HG03439 (cell line): Measurements from ENCODE around the gene GSTM1.
"Not testable (repeated sequence)": the region's sequence is repeated elsewhere in the genome, so short reads cannot be mapped to it uniquely, and the experiment has no call there.

Experiments
- ATAC-seq: cut with Tn5 transposase; IDR thresholded peaks from one replicate; pipeline ENCODE4 v1.9.1; 2021; ENCODE audit warnings: mild to moderate bottlenecking, moderate library complexity; ENCODE audit not compliant: unreplicated experiment

Gene GSTM1

DNA sequence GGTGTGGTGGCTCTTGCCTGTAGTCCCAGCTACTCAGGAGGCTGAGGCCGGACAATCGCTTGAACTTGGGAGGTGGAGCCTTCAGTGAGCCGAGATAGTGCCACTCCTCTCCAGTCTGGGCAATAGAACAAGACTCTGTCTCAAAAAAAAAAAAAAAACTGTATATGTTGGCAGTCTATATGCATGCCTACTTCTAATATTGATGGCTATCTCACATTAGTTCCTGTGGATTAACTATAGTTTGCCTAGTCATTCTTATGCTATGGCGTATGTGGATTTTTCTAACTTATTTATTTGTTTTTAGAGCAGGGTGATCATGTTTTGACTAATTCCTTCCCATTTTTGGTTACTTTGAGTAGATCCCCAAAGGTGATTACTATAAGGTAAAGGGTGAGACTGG is 9.4 kb downstream of the GSTM1 start:
- no peak for ATAC-seq

DNA sequence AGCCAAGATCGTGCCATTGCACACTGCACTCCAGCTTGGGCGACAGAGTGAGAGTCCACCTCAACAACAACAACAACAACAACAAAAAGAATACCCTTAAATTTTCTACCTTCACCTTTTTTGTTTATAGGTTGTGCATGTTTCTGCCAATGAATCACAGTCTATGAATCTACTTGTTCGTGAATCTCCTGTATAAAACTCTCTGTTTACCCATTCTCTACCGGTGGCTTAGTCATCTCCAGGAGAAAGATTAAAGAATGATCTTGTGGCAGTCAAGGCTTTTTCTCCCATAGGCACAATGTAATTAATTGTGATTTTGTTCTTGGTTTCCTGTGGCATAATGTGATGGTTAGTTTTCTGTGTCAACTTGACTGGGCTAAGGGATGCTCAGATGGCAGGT is 10.2 kb downstream of the GSTM1 start:
- ATAC-seq: not testable (repeated sequence)

DNA sequence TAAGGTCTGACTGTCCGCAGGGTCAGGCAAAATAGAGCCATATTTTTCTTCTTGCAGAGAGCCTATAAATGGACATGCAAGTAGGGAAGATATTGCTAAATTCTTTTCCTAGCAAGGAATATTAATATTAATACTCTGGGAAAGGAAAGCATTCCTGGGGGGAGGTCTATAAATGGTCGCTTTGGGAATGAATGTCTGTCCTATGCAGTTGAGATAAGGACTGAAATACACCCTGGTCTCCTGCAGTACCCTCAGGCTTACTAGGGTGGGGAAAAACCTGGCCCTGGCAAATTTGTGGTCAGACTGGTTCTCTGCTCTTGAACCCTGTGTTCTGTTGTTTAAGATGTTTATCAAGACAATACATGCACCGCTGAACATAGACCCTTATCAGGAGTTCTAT is 15.3 kb downstream of the GSTM1 start:
- not testable (repeated sequence) for ATAC-seq

DNA sequence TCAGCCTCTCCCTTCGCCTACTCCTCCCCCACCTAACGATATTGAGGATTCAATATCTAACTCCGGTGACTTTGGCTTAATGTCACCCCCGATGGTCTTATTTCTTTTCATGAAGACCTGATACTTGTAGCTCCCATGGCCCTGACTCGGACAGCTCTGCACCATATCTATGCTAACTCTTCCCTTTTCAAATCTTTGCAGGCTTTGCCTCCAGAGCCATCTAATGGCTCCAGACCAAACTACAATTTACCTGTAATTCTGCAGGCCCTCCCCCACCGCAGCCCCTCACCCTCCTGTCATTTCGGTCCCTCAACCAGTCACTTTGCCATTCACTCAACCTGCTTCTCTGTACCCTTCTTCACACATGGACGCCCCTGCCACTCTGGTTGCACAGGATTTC is 16.6 kb downstream of the GSTM1 start:
- no peak for ATAC-seq

DNA sequence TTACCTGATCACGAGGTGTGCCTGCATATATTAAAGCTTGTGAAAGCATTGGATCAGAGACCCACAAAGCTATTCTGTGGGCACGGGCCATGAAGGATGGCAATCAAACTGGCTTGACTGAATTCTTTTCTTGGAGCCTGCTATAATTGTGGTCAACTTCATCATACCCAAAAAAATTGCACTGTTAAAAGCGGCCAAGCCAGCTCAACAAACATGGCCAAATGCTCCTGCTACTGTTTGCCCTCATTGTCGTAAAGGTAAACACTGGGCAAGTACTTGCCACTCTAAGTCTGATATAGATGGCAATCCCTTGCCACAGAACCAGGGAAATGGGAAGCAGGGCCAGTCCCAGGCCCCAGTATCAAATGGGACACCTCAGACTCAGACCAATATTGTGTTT is 17.8 kb downstream of the GSTM1 start:
- no peak for ATAC-seq

DNA sequence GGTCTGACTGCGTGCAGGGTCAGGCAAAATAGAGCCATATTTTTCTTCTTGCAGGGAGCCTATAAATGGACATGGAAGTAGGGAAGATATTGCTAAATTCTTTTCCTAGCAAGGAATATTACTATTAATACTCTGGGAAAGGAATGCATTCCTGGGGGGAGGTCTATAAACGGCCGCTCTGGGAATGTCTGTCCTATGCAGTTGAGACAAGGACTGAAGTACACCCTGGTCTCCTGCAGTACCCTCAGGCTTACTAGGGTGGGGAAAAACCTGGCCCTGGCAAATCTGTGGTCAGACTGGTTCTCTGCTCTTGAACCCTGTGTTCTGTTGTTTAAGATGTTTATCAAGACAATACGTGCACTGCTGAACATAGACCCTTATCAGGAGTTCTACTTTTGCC is 21.3 kb downstream of the GSTM1 start:
- ATAC-seq: not testable (repeated sequence)

DNA sequence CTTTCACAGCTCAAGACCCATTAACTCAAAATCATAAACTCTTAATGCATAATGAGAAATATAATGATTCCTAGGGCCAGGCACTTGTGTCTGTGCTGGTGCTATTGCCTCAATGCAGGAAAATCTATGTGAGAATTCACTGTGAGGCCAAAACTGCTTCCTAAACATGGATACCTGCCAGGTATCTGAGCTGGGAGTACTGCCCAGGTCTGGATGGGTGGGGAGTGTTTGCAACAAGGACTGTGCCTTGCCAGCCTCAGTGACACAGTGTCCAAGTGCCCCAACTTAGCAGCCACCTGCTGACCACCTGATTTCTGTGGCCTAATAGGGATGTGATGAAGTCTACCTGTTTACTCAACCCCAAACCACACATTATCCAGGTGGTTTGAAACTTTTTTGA is 22.2 kb downstream of the GSTM1 start:
- ATAC-seq: not testable (repeated sequence)

DNA sequence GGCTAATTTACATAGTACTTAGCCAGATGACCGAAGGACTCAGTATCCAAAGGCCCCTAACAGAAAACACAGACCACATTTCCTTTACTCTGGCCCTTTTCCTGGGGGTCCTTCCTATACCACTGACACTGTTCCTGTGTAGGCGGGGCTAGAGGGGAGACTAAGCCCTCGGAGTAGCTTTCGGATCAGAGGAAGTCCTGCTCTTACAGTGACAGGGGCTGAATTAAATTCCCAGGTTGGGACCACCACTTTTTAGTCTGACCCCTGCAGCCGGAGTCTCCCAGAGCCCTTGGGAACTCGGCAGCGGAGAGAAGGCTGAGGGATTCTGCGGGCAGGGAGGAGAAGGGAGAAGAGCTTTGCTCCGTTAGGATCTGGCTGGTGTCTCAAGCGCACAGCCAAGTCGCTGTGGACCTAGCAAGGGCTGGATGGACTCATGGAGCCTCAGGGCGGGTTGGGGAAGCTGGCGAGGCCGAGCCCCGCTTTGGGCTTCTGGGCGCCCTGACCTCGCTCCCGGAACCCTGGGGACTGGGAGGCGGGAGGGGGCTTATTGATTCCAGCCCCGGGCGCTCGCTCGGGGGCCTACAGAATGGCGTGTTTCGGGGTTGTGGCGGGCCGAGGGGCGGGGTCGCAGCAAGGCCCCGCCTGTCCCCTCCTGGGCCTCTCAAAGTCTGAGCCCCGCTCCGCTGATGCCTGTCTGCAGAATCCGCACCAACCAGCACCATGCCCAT is 24.1 kb downstream of the GSTM1 start, which contains the start of gene GSTM5:
GSTM5 (plus strand) TSS at position 659 of the 728 bp plus-strand sequence; CDS start at position 721, 62 bp downstream.
- not testable (repeated sequence) for ATAC-seq

DNA sequence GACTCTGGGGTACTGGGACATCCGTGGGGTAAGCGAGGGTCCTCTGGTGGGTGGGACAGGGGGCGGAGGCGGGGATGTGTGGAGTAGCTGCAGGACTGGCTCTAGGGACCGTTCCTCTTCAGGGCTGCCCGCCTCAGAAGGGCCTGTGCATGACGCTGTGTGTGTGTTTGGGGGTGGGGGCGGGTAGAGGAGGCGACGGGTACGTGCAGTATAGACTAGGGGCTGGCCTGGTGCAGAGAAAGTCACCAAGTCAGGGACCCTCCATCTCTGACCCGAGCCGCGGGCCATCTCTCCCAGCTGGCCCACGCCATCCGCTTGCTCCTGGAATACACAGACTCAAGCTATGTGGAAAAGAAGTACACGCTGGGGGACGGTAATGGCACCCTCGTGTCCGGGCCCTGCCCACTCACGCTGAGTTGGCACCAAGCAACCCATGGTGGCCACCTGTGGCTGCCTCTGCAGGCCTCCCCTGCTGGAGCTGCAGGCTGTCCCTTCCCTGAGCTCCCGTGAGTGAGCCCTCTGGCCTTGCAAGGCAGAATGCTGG is 24.8 kb downstream of the GSTM1 start:
- no peak for ATAC-seq

DNA sequence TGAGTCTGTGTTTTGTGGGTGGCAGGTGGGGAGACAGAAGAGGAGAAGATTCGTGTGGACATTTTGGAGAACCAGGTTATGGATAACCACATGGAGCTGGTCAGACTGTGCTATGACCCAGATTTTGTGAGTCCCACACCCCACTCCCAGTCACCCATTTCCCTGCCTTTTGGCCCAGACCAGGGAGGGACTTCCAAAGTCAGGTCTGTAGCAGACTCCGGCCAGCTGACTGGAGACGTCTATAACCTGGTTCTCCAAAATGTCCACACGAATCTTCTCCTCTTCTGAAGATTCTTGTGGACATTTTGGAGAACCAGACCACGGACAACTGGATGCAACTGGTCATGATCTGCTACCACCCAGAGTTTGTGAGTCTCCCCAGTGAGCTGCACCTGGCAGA is 26.0 kb downstream of the GSTM1 start:
- no peak for ATAC-seq

DNA sequence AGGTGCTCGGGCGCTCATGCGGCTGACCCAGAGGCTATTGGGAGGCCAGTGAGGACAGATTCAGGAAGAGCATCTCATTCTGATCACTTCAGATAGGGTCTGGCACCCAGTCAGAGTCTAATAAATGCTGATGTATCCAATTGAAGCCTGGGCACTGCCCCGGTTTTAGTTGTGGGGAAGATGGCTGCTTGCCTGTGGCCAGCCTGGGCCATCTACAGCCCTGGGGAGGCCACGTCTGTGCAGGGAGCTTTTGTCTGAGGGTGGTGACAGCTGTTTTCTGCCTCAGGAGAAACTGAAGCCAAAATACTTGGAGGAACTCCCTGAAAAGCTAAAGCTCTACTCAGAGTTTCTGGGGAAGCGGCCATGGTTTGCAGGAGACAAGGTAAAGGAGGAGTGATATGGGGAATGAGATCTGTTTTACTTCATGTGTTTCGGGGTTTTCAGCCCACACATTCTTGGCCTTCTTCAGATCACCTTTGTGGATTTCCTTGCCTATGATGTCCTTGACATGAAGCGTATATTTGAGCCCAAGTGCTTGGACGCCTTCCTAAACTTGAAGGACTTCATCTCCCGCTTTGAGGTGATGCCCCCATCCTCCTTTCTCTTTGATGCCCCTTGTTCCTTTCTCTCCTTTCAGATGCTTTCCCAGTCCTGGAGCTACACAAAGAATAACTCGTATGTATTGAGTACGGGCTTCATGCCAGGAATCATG is 27.2 kb downstream of the GSTM1 start:
- ATAC-seq: no peak

DNA sequence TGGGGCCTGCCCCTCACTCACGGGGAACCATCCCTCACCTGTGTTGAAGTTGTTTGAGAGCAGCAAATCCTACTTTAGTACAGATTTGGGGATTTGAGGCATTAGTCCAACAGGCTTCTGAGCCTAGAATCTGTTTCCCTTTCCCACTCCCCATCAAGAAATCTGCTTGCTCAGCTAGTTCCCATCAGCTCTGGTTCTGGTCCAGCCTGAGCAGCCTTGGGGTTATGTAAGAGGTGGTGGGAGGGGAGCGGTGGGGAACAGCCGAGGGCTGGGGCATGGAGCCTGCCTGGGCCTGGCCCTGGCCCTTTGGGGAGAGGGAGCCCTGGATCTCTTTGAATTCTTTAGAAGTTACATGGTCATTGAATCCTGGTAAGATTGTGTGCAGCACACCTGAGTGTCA is 28.5 kb downstream of the GSTM1 start:
- ATAC-seq: no peak

DNA sequence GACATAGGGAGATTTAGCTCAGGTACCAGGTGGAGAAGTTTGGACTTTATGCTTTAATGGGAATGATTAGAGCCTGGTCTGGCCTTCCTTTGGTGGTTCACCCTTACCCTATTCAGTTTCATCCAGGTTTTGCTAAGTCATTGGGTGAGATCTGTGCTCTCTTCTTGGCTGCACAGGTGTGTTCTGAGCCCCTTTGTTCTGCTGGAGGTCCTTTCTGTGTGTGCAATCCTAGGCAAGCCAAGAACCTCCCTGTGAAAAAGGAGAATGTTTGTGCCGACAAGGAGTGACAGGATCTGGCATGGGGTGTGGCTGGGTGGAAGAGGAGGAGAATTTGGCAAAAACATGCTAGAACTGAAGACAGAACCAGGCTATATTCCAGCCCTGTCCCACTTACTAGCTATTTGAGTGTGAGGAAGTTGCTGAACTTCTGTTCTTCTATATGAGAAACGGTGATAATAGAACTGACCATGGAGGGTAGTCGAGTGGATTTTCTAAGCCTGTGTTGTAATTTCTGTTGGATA is 29.0 kb downstream of the GSTM1 start:
- no peak for ATAC-seq

DNA sequence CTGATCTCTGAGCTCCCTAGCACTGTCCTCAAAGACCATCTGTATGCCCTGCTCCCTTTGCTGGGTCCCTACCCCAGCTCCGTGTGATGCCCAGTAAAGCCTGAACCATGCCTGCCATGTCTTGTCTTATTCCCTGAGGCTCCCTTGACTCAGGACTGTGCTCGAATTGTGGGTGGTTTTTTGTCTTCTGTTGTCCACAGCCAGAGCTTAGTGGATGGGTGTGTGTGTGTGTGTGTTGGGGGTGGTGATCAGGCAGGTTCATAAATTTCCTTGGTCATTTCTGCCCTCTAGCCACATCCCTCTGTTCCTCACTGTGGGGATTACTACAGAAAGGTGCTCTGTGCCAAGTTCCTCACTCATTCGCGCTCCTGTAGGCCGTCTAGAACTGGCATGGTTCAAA is 30.1 kb downstream of the GSTM1 start:
- ATAC-seq: no peak

DNA sequence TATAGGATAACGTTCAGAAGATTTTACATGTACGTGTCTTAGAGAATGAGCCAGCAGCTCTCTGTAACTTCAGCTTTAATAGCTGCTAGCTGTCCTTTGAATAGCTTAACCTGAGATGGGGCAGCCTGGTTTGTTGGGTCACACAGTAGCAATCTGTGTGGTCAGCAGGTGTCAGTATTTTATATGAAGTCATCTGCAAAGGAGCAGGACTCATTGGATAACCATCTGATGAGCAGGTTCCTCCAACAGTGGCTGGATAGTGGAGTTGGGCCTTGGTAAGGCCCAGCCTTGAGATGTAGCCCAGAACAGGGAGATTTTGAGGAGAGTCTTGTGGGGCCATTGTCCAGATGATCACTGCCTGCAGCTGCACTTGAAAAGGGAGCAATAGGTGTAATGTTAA is 30.9 kb downstream of the GSTM1 start:
- no peak for ATAC-seq

DNA sequence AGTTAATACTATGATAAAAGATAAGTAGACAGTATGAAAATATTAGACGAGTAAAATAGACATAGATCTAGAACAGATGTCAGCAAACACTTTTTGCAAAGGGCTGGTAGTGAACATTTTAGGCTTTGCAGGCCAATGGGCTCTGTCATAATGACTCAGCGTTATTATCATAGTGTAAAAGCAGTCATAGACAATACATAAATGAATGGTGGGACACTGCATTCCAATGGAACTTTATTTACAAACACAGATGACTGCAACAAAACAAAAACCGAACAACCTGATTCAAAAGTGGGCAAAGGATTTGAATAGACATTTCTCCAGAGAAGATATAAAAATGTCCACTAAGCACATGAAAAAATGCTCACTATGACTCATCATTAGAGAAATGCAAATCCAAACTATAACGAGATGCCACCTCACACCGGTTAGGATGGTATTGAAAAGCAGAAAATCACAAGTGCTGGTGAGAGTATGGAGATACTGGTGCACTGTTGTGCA is 31.8 kb downstream of the GSTM1 start:
- ATAC-seq: no peak

DNA sequence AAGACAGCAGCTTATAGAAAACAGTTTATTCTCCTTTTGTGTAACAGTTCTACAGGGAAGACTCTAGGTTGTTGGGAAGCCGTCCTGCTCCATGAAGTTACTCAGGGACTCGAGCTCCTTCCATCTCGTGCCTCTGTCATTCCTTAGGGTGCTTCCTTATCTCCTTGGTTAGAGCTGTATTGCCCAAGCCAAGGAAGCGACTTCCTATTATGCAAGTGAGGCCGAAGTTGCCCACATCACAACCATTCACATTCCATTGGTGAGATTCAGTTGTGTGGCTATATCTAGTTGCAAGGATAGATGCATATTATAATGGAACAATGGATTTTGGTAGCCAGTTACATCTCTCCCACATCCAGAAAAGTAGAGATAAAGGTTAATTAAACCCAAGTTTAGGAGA is 33.4 kb downstream of the GSTM1 start:
- no peak for ATAC-seq

DNA sequence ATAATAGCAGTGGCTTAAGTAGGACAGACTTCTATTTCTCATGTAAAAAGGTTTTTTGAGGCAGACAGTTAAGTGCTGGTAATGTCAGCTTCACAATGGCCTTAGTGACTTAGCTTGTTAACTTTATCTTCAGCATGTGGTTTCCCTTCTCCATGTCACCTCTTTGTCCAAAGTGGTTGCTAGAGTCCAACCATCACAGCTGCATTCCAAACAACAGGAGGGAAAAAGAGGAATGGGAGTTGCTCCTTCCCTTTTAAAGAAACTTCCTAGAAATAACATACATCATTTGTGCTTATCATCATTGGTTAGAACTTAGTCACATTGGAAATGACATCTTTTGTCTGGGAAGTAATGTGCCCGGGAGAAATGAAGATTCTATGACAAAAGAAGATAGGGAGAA is 34.4 kb downstream of the GSTM1 start:
- ATAC-seq: no peak

DNA sequence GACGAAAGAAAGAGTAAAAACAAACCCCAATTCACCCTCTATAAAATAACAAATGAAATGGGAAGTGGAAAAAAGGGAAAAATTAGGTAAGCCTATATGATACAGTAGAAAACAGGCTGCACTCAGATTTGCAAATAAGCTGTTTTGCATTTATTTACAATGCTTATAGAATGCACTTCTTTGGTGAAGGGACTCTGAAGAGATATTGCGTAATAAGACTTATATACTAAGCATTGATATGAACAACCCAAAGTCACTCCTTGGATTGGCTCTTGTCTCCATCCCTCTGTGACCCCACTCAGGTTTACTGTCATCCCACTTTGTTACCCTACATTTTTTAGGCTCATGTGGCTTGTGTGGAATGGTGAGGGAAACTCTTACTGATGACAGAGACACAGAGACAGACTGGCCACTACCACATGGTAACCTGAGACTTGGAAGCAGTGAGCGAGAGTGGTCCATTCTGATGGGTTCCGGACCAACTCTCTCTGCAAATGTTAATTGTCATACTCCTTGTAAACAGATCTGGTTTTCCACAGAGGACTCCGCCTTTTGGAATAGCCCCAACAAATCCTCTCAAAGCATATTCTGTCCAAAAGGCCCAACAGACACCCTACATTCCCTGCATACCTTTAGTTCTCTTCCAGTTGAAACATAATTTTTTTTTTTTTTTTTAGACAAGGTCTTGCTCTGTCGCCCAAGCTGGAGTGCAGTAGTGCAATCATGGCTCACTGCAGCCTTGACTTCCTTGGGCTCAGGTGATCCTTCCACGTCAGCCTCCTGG is 35.5 kb downstream of the GSTM1 start:
- ATAC-seq: no peak

DNA sequence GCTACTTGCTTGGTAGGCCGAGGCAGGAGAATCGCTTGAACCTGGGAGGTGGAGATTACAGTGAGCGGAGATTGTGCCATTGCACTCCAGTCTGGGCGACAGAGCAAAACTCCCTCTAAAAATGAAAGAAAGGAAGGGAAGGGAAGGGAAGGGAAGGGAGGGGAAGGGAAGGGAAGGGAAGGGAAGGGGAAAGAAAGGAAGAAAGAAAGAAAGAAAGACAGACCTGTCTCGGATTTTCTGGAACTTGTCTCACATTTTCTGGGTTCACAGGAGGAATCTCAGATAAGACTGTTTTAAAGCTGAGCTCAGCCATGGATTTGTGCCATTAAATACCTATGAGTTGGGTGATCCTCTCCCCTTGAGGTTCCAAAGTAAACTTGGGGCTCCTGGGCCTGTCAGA is 37.3 kb downstream of the GSTM1 start:
- no peak for ATAC-seq

DNA sequence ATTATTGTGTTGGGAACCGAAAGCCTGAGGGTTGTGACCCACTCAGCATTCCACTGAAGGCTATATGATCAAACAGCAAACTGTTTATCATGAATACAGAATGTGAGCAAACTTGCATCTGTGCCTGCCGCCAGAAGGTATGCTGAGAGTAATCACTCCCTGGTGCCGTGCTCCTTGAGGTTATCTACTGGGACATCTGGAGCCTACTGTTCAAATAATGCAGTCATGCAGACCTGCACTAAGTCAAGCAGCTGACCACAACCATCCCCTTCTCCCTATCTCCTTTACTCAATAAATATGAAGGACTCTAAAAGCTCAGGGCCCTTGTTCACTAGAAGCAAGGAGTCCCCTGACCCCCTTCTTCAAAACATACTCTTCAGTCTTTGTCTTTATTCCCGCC is 37.9 kb downstream of the GSTM1 start:
- no peak for ATAC-seq
